Stimulated activated CD4-positive, alpha-beta T cell treated with anti-CD3 and anti-CD28 coated beads, Interleukin-2, amount 100 ng/mL, for 4 hours (primary cell): Measurements from ENCODE around the gene WDR49.

Experiments used
- DNase-seq: peaks from one replicate; pipeline ENCODE4 v3.0.0-alpha.2; 2020; ENCODE audit warnings: low read depth

WDR49 gene

GRCh38 chr3:167653760-167654159, at the start of gene WDR49:
TSS of gene WDR49 (minus strand) at chr3:167653942. CDS start at chr3:167653425, 517 bp downstream.
- no peak for DNase-seq

- no peak for DNase-seq
Measured at GRCh38 chr3:167700926-167701325, 47.2 kb upstream of the WDR49 start.

GRCh38 chr3:167700046-167700445, 46.3 kb upstream of the WDR49 start:
- DNase-seq: no peak

- no peak for DNase-seq
Measured at GRCh38 chr3:167694121-167694520, 40.4 kb upstream of the WDR49 start.

- DNase-seq: peak; percentile 4
Measured at GRCh38 chr3:167691366-167691765, 37.6 kb upstream of the WDR49 start.

- peak; percentile 30 for DNase-seq
Measured at GRCh38 chr3:167684388-167684993, 30.7 kb upstream of the WDR49 start.

GRCh38 chr3:167679526-167679925, 25.8 kb upstream of the WDR49 start:
- no peak for DNase-seq

- no peak for DNase-seq
Measured at GRCh38 chr3:167675848-167676247, 22.1 kb upstream of the WDR49 start.

GRCh38 chr3:167673221-167673620, 19.5 kb upstream of the WDR49 start:
- no peak for DNase-seq

GRCh38 chr3:167671878-167672427, 18.2 kb upstream of the WDR49 start:
- no peak for DNase-seq

GRCh38 chr3:167669699-167670098, 16.0 kb upstream of the WDR49 start:
- no peak for DNase-seq

- DNase-seq: no peak
Measured at GRCh38 chr3:167668651-167669050, 14.9 kb upstream of the WDR49 start.

GRCh38 chr3:167666563-167666962, 12.8 kb upstream of the WDR49 start:
- DNase-seq: no peak

GRCh38 chr3:167662919-167663400, 9.2 kb upstream of the WDR49 start:
- no peak for DNase-seq

- no peak for DNase-seq
Measured at GRCh38 chr3:167657684-167658225, 4.0 kb upstream of the WDR49 start.

- no peak for DNase-seq
Measured at GRCh38 chr3:167656821-167657220, 3.1 kb upstream of the WDR49 start.

- DNase-seq: no peak
Measured at GRCh38 chr3:167653155-167653554, 587 bp downstream of the WDR49 start.

- DNase-seq: no peak
Measured at GRCh38 chr3:167651826-167652225, 1.9 kb downstream of the WDR49 start.

GRCh38 chr3:167650459-167650858, 3.3 kb downstream of the WDR49 start:
- no peak for DNase-seq

GRCh38 chr3:167649746-167650145, 4.0 kb downstream of the WDR49 start:
- DNase-seq: no peak

GRCh38 chr3:167644611-167645010, 9.1 kb downstream of the WDR49 start:
- no peak for DNase-seq

- DNase-seq: no peak
Measured at GRCh38 chr3:167631471-167631870, 22.3 kb downstream of the WDR49 start.

- DNase-seq: no peak
Measured at GRCh38 chr3:167626490-167626889, 27.3 kb downstream of the WDR49 start.

- DNase-seq: no peak
Measured at GRCh38 chr3:167615030-167615429, 38.7 kb downstream of the WDR49 start.
